Bronchus fibroblast of lung (primary cell): ENCODE results near the gene RIN3. TPM values are rescaled to one million over a fixed set of nuclear protein-coding genes. Genes with fewer than 3 reads are reported as not detected.

Source experiments
- total RNA-seq: library from RNA; depleted of rRNA; stranded (reverse); fragments of >200 nt; gene quantifications from 2 replicates; pipeline ENCODE4 v1.2.3, GENCODE V29; 2015

RIN3 gene, protein sequence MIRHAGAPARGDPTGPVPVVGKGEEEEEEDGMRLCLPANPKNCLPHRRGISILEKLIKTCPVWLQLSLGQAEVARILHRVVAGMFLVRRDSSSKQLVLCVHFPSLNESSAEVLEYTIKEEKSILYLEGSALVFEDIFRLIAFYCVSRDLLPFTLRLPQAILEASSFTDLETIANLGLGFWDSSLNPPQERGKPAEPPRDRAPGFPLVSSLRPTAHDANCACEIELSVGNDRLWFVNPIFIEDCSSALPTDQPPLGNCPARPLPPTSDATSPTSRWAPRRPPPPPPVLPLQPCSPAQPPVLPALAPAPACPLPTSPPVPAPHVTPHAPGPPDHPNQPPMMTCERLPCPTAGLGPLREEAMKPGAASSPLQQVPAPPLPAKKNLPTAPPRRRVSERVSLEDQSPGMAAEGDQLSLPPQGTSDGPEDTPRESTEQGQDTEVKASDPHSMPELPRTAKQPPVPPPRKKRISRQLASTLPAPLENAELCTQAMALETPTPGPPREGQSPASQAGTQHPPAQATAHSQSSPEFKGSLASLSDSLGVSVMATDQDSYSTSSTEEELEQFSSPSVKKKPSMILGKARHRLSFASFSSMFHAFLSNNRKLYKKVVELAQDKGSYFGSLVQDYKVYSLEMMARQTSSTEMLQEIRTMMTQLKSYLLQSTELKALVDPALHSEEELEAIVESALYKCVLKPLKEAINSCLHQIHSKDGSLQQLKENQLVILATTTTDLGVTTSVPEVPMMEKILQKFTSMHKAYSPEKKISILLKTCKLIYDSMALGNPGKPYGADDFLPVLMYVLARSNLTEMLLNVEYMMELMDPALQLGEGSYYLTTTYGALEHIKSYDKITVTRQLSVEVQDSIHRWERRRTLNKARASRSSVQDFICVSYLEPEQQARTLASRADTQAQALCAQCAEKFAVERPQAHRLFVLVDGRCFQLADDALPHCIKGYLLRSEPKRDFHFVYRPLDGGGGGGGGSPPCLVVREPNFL
- 6.2 and 7.3 TPM in 2 replicates for total RNA-seq

GRCh38 chr14:92513204-92513965 lies at the start of gene RIN3:
RIN3 (plus strand) TSS chr14:92513781; CDS start chr14:92513933, 152 bp downstream.

Other genes with a start within 250 kb of the RIN3 start
- not detected in 2 replicates for gene SLC24A4, start 190.6 kb upstream of the RIN3 start, total RNA-seq
- gene LGMN, start 234.8 kb downstream of the RIN3 start, total RNA-seq, result 13.3 and 16.5 TPM in 2 replicates